Neural progenitor cell (in vitro differentiated cells): ENCODE results near the gene ACAN.

ENCODE experiments used
- CTCF ChIP-seq: fragments of 200-600 bp; sonication (generic); IDR thresholded peaks from 2 replicates; pipeline ENCODE4 v1.5.1; 2017; ENCODE audit warnings: antibody characterized with exemption, mild to moderate bottlenecking
- EZH2 ChIP-seq: fragments of 200-600 bp; sonication (generic); IDR thresholded peaks from 2 replicates; pipeline ENCODE4 v1.6.1; 2017; ENCODE audit warnings: antibody characterized with exemption, mild to moderate bottlenecking, moderate library complexity
- EZH2phosphoT487 ChIP-seq: fragments of 200-600 bp; sonication (generic); IDR thresholded peaks from 2 replicates; pipeline ENCODE4 v1.6.1; 2017; ENCODE audit warnings: antibody characterized with exemption

- TF ChIP-seq CTCF: no peak
- TF ChIP-seq EZH2: no peak
- no peak for TF ChIP-seq EZH2phosphoT487
Measured at GRCh38 chr15:88888719-88889118, 85.5 kb downstream of the ACAN start.
